Hepatocyte (in vitro differentiated cells): ENCODE data around the gene INVS.

Source experiments
- EZH2 ChIP-seq: fragments of 200-600 bp; sonication (generic); IDR thresholded peaks from 2 replicates; pipeline ENCODE4 v1.6.1; 2016; ENCODE audit warnings: antibody characterized with exemption, mild to moderate bottlenecking, borderline replicate concordance
- EZH2phosphoT487 ChIP-seq: fragments of 200-600 bp; sonication (generic); IDR thresholded peaks from one replicate; pipeline ENCODE4 v1.6.1; 2018; ENCODE audit warnings: antibody characterized with exemption, mild to moderate bottlenecking, low read depth, moderate library complexity; ENCODE audit not compliant: unreplicated experiment, severe bottlenecking
- TF ChIP-seq, protein P1 (sequence below): fragments of 200-600 bp; sonication (generic); IDR thresholded peaks from 2 replicates; pipeline ENCODE4 v1.5.1; 2016; ENCODE audit warnings: antibody characterized with exemption, mild to moderate bottlenecking; ENCODE audit not compliant: poor library complexity

GRCh38 chr9:100170556-100170955 lies 71.5 kb downstream of the INVS start:
- TF ChIP-seq, protein P1, sequence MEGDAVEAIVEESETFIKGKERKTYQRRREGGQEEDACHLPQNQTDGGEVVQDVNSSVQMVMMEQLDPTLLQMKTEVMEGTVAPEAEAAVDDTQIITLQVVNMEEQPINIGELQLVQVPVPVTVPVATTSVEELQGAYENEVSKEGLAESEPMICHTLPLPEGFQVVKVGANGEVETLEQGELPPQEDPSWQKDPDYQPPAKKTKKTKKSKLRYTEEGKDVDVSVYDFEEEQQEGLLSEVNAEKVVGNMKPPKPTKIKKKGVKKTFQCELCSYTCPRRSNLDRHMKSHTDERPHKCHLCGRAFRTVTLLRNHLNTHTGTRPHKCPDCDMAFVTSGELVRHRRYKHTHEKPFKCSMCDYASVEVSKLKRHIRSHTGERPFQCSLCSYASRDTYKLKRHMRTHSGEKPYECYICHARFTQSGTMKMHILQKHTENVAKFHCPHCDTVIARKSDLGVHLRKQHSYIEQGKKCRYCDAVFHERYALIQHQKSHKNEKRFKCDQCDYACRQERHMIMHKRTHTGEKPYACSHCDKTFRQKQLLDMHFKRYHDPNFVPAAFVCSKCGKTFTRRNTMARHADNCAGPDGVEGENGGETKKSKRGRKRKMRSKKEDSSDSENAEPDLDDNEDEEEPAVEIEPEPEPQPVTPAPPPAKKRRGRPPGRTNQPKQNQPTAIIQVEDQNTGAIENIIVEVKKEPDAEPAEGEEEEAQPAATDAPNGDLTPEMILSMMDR: no peak
- no peak for TF ChIP-seq EZH2
- TF ChIP-seq EZH2phosphoT487: no peak
